T-helper 17 cell (primary cell): ENCODE results near the gene SORBS1. TPM values are rescaled to one million over a fixed set of nuclear protein-coding genes. Genes with fewer than 3 reads are reported as not detected.

Experiments used
- ATAC-seq: fragments of 150-1000 bp; cut with Tn5 transposase; 2 replicates; pipeline ENCODE4 v1.10.0; 2021; ENCODE audit warnings: mild to moderate bottlenecking, moderate library complexity
- DNase-seq, 3 donors: peaks; one replicate each; pipeline versions ENCODE4 v3.0.0 to v3.0.0-alpha.2; 2020 to 2021
- H3K9me3 ChIP-seq: one replicate; pipeline ENCODE4 v1.7.0; 2013; ENCODE audit warnings: low read length, mild to moderate bottlenecking; ENCODE audit not compliant: control insufficient read depth, poor library complexity, severe bottlenecking
- H3K27ac Mint-ChIP-seq: one replicate; pipeline ENCODE4 v1.8.0; 2022; ENCODE audit warnings: mild to moderate bottlenecking, moderate library complexity, mixed read lengths
- H3K27me3 Mint-ChIP-seq: one replicate; pipeline ENCODE4 v1.8.0; 2022; ENCODE audit warnings: mixed read lengths
- H3K36me3 Mint-ChIP-seq: one replicate; pipeline ENCODE4 v1.8.0; 2022; ENCODE audit warnings: low read depth, mixed read lengths
- H3K4me1 Mint-ChIP-seq: one replicate; pipeline ENCODE4 v1.8.0; 2022; ENCODE audit warnings: mild to moderate bottlenecking, mixed read lengths
- H3K4me3 Mint-ChIP-seq: one replicate; pipeline ENCODE4 v1.8.0; 2022; ENCODE audit warnings: mild to moderate bottlenecking, moderate library complexity, mixed read lengths
- total RNA-seq, 4 donors: library from RNA in 2 of 4; stranded (reverse) in 2 of 4; gene quantifications; one replicate each; pipeline ENCODE4 v1.2.3 and lab custom pipeline; 2022 to 2026

SORBS1 gene
- total RNA-seq, 2 donors from 2014 or later = 2.5 to 5.0 TPM

GRCh38 chr10:95275726-95276366, 285.3 kb downstream of the SORBS1 start:
- Mint-ChIP-seq H3K27me3 (peaks cover 10% of the 10 kb centered on the region), H3K4me3 (no peak overlapping the region), H3K27ac (no peak overlapping the region), H3K36me3 (no peaks in the 10 kb centered on the region), H3K4me1 (no peaks in the 10 kb centered on the region)
- H3K9me3 ChIP-seq = no peaks in the 10 kb centered on the region
- ATAC-seq (no peak), DNase-seq (no peak)

- no peak overlapping the region for H3K4me3 Mint-ChIP-seq
- H3K4me1 Mint-ChIP-seq = no peaks in the 10 kb centered on the region
- H3K27ac Mint-ChIP-seq = no peak overlapping the region
- peaks cover 10% of the 10 kb centered on the region for H3K27me3 Mint-ChIP-seq
- no peak for ATAC-seq
- no peaks in the 10 kb centered on the region for H3K36me3 Mint-ChIP-seq
- no peaks in the 10 kb centered on the region for H3K9me3 ChIP-seq
- no peak for DNase-seq
These were observed 287.5 kb downstream of the SORBS1 start for GRCh38 chr10:95273393-95274312.

- Mint-ChIP-seq H3K27ac (no peak overlapping the region), H3K4me3 (no peak overlapping the region), H3K27me3 (peaks cover 17% of the 10 kb centered on the region), H3K36me3 (no peaks in the 10 kb centered on the region), H3K4me1 (peaks cover 4% of the 10 kb centered on the region)
- no peaks in the 10 kb centered on the region for H3K9me3 ChIP-seq
- DNase-seq (no peak), ATAC-seq (no peak)
These were observed 292.7 kb downstream of the SORBS1 start for GRCh38 chr10:95268438-95268837.

- H3K27me3 Mint-ChIP-seq = peaks cover 17% of the 10 kb centered on the region
- no peaks in the 10 kb centered on the region for H3K36me3 Mint-ChIP-seq
- H3K4me1 Mint-ChIP-seq = peaks cover 4% of the 10 kb centered on the region
- no peak overlapping the region for H3K27ac Mint-ChIP-seq
- ATAC-seq = no peak
- H3K9me3 ChIP-seq = no peaks in the 10 kb centered on the region
- DNase-seq = no peak
- H3K4me3 Mint-ChIP-seq = no peak overlapping the region
These were observed 293.9 kb downstream of the SORBS1 start for GRCh38 chr10:95267251-95267650.

- Mint-ChIP-seq H3K36me3 (no peaks in the 10 kb centered on the region), H3K4me1 (peaks cover 4% of the 10 kb centered on the region), H3K4me3 (no peak overlapping the region), H3K27ac (peak overlapping the region; percentile 56), H3K27me3 (peaks cover 17% of the 10 kb centered on the region)
- no peak for DNase-seq
- ATAC-seq = peak; percentile 79
- no peaks in the 10 kb centered on the region for H3K9me3 ChIP-seq
These were observed 294.5 kb downstream of the SORBS1 start for GRCh38 chr10:95266674-95267095.

DNA sequence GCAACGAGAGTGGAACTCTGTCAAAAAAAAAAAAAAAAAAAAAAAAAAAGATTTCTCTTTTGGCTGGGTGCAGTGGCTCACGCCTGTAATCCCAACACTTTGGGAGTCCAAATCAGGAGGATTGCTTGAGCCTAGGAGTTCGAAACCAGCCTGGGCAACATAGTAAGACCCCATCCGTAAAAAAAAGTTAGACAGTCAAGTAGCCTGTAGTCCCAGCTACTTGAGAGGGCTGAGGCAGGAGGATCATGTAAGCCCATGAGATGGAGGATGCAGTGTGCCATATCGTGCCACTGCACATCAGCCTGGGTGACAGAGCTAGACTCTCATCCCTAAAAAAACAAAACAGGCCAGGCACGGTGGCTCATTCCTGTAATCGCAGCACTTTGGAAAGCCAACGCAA, 295.6 kb downstream of the SORBS1 start:
- no peaks in the 10 kb centered on the region for H3K36me3 Mint-ChIP-seq
- no peak for DNase-seq
- ATAC-seq = no peak
- no peaks in the 10 kb centered on the region for H3K9me3 ChIP-seq
- no peak overlapping the region for H3K27ac Mint-ChIP-seq
- peaks cover 4% of the 10 kb centered on the region for H3K4me1 Mint-ChIP-seq
- peaks cover 17% of the 10 kb centered on the region for H3K27me3 Mint-ChIP-seq
- H3K4me3 Mint-ChIP-seq = no peak overlapping the region

DNA sequence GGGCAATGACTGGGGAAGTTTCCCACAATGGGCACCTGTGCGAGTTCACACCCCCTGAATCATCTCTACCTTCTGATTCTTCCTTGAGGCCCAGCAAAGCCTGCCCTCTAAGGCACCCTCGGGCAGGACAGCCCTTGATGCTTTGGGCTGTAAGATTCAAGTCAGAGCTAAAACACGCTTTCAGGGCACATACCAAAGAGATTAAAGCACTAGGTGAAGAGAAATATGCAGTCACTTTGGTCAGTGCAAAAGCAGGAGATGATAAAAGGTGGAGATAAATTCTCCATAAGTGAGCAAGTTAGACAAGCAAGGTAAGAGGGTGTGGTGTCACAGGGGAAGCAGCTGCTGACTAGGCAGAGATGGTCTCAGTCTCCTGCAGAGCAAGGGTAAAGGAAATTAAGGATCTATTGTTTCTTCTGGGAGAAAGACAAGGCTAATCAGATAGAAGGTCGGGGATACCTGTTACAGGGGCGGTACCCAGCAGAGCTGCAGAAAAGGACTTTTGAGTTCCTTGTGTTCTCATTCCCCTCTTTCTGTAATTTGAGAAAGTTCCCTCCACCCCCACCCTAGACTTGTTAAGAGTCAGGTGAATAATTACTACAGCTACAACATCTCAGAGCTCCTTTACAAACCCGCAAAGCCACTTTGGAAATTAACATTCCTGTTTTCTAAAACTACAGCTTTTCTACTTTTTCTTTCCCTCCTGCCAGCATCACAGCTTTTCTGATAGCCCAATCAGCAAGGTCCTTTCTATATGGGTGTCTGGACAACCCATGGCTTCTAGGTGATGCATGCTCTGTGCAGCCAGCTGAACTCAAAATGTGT, 296.7 kb downstream of the SORBS1 start:
- no peak for ATAC-seq
- peak overlapping the region; percentile 78 for H3K27ac Mint-ChIP-seq

GRCh38 chr10:95263864-95264226, 297.3 kb downstream of the SORBS1 start:
- Mint-ChIP-seq H3K4me1 (peaks cover 4% of the 10 kb centered on the region), H3K27ac (peak overlapping the region; percentile 78), H3K36me3 (no peaks in the 10 kb centered on the region), H3K27me3 (peaks cover 13% of the 10 kb centered on the region), H3K4me3 (no peak overlapping the region)
- DNase-seq (no peak), ATAC-seq (no peak)
- H3K9me3 ChIP-seq = no peaks in the 10 kb centered on the region

More for the DNA sequence above, 296.7 kb downstream of the SORBS1 start:
- H3K27me3 Mint-ChIP-seq = peaks cover 17% of the 10 kb centered on the region
- H3K4me1 Mint-ChIP-seq = peaks cover 4% of the 10 kb centered on the region
- DNase-seq = no peak
- H3K36me3 Mint-ChIP-seq = no peaks in the 10 kb centered on the region
- no peaks in the 10 kb centered on the region for H3K9me3 ChIP-seq
- no peak overlapping the region for H3K4me3 Mint-ChIP-seq

GRCh38 chr10:95262763-95263518, 298.2 kb downstream of the SORBS1 start:
- Mint-ChIP-seq H3K27ac (no peak overlapping the region), H3K27me3 (peaks cover 12% of the 10 kb centered on the region), H3K4me3 (no peak overlapping the region), H3K4me1 (peaks cover 4% of the 10 kb centered on the region), H3K36me3 (no peaks in the 10 kb centered on the region)
- ATAC-seq = no peak
- DNase-seq = no peak
- H3K9me3 ChIP-seq = no peaks in the 10 kb centered on the region

GRCh38 chr10:95261926-95262325, 299.2 kb downstream of the SORBS1 start:
- DNase-seq (no peak), ATAC-seq (no peak)
- Mint-ChIP-seq H3K27me3 (peaks cover 12% of the 10 kb centered on the region), H3K4me1 (peaks cover 4% of the 10 kb centered on the region), H3K4me3 (no peak overlapping the region), H3K36me3 (no peaks in the 10 kb centered on the region), H3K27ac (no peak overlapping the region)
- no peaks in the 10 kb centered on the region for H3K9me3 ChIP-seq
